Measurements from ENCODE around the gene VWA8. TPM values are rescaled to one million over a fixed set of nuclear protein-coding genes. Genes with fewer than 3 reads are reported as not detected.

VWA8 gene
- total and polyA plus RNA-seq, 4 donors = 4.7 to 26.3 (median 11.9) TPM

- WGBS, 2 donors = 94 to 96% methylated on average over 4 of the region's 4 CpGs
- H3K4me1 ChIP-seq (ENCODE audit: control insufficient read depth in 5 of 5, insufficient read depth in 5 of 5, low read length in 5 of 5) = peaks cover 0 to 4% (median 0%) of the 10 kb centered on the region in 5 donors
- TF ChIP-seq CTCF (IDR thresholded peaks at IDR 0.05; ENCODE audit: control extremely low read depth, extremely low read depth) = no peak
- H3K9me3 ChIP-seq (ENCODE audit: control insufficient read depth in 4 of 4, insufficient read depth in 3 of 4, low read length in 3 of 4) = no peaks in the 10 kb centered on the region
- H3K27ac ChIP-seq (ENCODE audit: low read depth in 1 of 2, low read length in 1 of 2) = no peak overlapping the region
- no peaks in the 10 kb centered on the region for H3K36me3 ChIP-seq (ENCODE audit: control insufficient read depth in 4 of 4, insufficient read depth in 4 of 4, low read length in 4 of 4)
- no peak overlapping the region for H3K9ac ChIP-seq (ENCODE audit: insufficient read depth in 1 of 2, low read length in 2 of 2)
- ATAC-seq (ENCODE audit: insufficient read depth, low FRiP score) (no peak), DNase-seq (no peak)
- H3K27me3 ChIP-seq (ENCODE audit: control insufficient read depth in 3 of 3, insufficient read depth in 3 of 3, low read length in 2 of 3) = no peaks in the 10 kb centered on the region
- H3K4me3 ChIP-seq = no peak overlapping the region
These were observed 220.4 kb downstream of the VWA8 start for GRCh38 chr13:41740479-41740878.

- DNase-seq (no peak), ATAC-seq (ENCODE audit: insufficient read depth, low FRiP score) (no peak)
- Histone ChIP-seq H3K27ac (ENCODE audit: low read depth in 1 of 2, low read length in 1 of 2) (no peak overlapping the region), H3K4me3 (no peak overlapping the region), H3K9ac (ENCODE audit: insufficient read depth in 1 of 2, low read length in 2 of 2) (no peak overlapping the region), H3K27me3 (ENCODE audit: control insufficient read depth in 3 of 3, insufficient read depth in 3 of 3, low read length in 2 of 3) (no peaks in the 10 kb centered on the region), H3K9me3 (ENCODE audit: control insufficient read depth in 4 of 4, insufficient read depth in 3 of 4, low read length in 3 of 4) (no peaks in the 10 kb centered on the region), H3K4me1 (ENCODE audit: control insufficient read depth in 5 of 5, insufficient read depth in 5 of 5, low read length in 5 of 5) (no peaks in the 10 kb centered on the region), H3K36me3 (ENCODE audit: control insufficient read depth in 4 of 4, insufficient read depth in 4 of 4, low read length in 4 of 4) (peaks cover 3 to 11% (median 4%) of the 10 kb centered on the region in 4 donors)
- 79 to 91% methylated on average over 4 of the region's 4 CpGs for WGBS, 2 donors
- no peak for TF ChIP-seq CTCF (IDR thresholded peaks at IDR 0.05; ENCODE audit: control extremely low read depth, extremely low read depth)
These were observed 238.0 kb downstream of the VWA8 start for GRCh38 chr13:41722684-41723535.

- DNase-seq (no peak), ATAC-seq (ENCODE audit: insufficient read depth, low FRiP score) (no peak)
- Histone ChIP-seq H3K4me1 (ENCODE audit: control insufficient read depth in 5 of 5, insufficient read depth in 5 of 5, low read length in 5 of 5) (peaks cover 0 to 5% (median 0%) of the 10 kb centered on the region in 5 donors), H3K36me3 (ENCODE audit: control insufficient read depth in 4 of 4, insufficient read depth in 4 of 4, low read length in 4 of 4) (peaks cover 3 to 11% (median 3%) of the 10 kb centered on the region in 4 donors), H3K27me3 (ENCODE audit: control insufficient read depth in 3 of 3, insufficient read depth in 3 of 3, low read length in 2 of 3) (no peaks in the 10 kb centered on the region), H3K27ac (ENCODE audit: low read depth in 1 of 2, low read length in 1 of 2) (no peak overlapping the region), H3K9me3 (ENCODE audit: control insufficient read depth in 4 of 4, insufficient read depth in 3 of 4, low read length in 3 of 4) (no peaks in the 10 kb centered on the region), H3K9ac (ENCODE audit: insufficient read depth in 1 of 2, low read length in 2 of 2) (no peak overlapping the region), H3K4me3 (no peak overlapping the region)
- no peak for TF ChIP-seq CTCF (IDR thresholded peaks at IDR 0.05; ENCODE audit: control extremely low read depth, extremely low read depth)
- WGBS, 2 donors = 72 to 91% methylated on average over 5 of the region's 5 CpGs
These were observed 239.9 kb downstream of the VWA8 start for GRCh38 chr13:41720839-41721561.

Measured in lung (tissue), 12 donors.